OCI-LY7 (cell line): ENCODE measurements around the gene RAB37. TPM values are rescaled to one million over a fixed set of nuclear protein-coding genes. Genes with fewer than 3 reads are reported as not detected.

Experiments
- Bru-seq: library from RNA; stranded (reverse); fragments of 400-500 nt; gene quantifications from one replicate; lab custom pipeline; 2021; lab: Mats Ljungman, UMichigan
- BruChase-seq, 2 experiments: library from RNA; stranded (reverse); fragments of 400-500 nt; gene quantifications; one replicate each; lab custom pipeline; 2021; lab: Mats Ljungman, UMichigan
- BruUV-seq: library from RNA; stranded (reverse); fragments of 400-500 nt; replicated peaks from 2 replicates; lab custom pipeline; 2021; lab: Mats Ljungman, UMichigan
- CTCF ChIA-PET: fragments of 300-600 bp; sonication (Branson Sonifier 250); formaldehyde crosslinking; loops from one replicate; lab custom pipeline; 2022; ENCODE audit warnings: antibody characterized with exemption; ENCODE audit not compliant: unreplicated experiment; lab: Charles Lee
- POLR2A ChIA-PET: fragments of 300-600 bp; sonication (Branson Sonifier 250); formaldehyde crosslinking; loops from one replicate; lab custom pipeline; 2022; ENCODE audit warnings: antibody characterized with exemption; lab: Charles Lee
- DNase-seq: peaks from one replicate; pipeline ENCODE4 v3.0.0-alpha.2; 2015; ENCODE audit warnings: low spot score
- H2AFZ ChIP-seq: fragments of 200-600 bp; sonication (generic), shearing (Covaris generic); 2 replicates; pipeline ENCODE4 v1.6.1; 2014; ENCODE audit warnings: mild to moderate bottlenecking, antibody characterized with exemption, low read length, moderate library complexity
- H3K27ac ChIP-seq: fragments of 200-600 bp; sonication (generic); 2 replicates; pipeline ENCODE4 v1.5.1; 2014; ENCODE audit warnings: mixed run types, low read depth, mild to moderate bottlenecking, moderate library complexity, low read length, inconsistent platforms; ENCODE audit not compliant: poor library complexity, severe bottlenecking
- H3K36me3 ChIP-seq: fragments of 200-600 bp; sonication (generic); 2 replicates; pipeline ENCODE4 v1.6.1; 2014; ENCODE audit warnings: mild to moderate bottlenecking, antibody characterized with exemption, low read length, moderate library complexity, mixed read lengths; ENCODE audit not compliant: insufficient read depth
- H3K4me1 ChIP-seq: fragments of 200-600 bp; sonication (generic); 2 replicates; pipeline ENCODE4 v1.5.1; 2014; ENCODE audit warnings: mild to moderate bottlenecking, low read length; ENCODE audit not compliant: insufficient read depth, poor library complexity, severe bottlenecking
- H3K4me2 ChIP-seq: fragments of 200-600 bp; sonication (generic); 2 replicates; pipeline ENCODE4 v1.6.1; 2014; ENCODE audit warnings: mild to moderate bottlenecking, low read length
- H3K4me3 ChIP-seq: fragments of 200-600 bp; sonication (generic); 2 replicates; pipeline ENCODE4 v1.5.1; 2014; ENCODE audit warnings: mild to moderate bottlenecking, low read depth, low read length; ENCODE audit not compliant: poor library complexity, severe bottlenecking
- H3K79me2 ChIP-seq: fragments of 200-600 bp; sonication (generic); 2 replicates; pipeline ENCODE4 v1.6.1; 2016; ENCODE audit warnings: low read depth, mild to moderate bottlenecking, low read length, moderate library complexity, mixed read lengths; ENCODE audit not compliant: insufficient read depth
- H3K9me2 ChIP-seq: fragments of 200-600 bp; sonication (generic); 2 replicates; pipeline ENCODE4 v1.6.1; 2016; ENCODE audit warnings: mild to moderate bottlenecking, low read length, mixed read lengths; ENCODE audit not compliant: insufficient read depth
- H3K9me3 ChIP-seq: fragments of 200-600 bp; sonication (generic); 2 replicates; pipeline ENCODE4 v1.6.1; 2014; ENCODE audit warnings: mild to moderate bottlenecking, mixed run types, low read length, mixed read lengths
- H4K20me1 ChIP-seq: fragments of 200-600 bp; sonication (generic); 2 replicates; pipeline ENCODE4 v1.6.1; 2014; ENCODE audit warnings: mild to moderate bottlenecking, antibody characterized with exemption, low read length, moderate library complexity, mixed read lengths; ENCODE audit not compliant: insufficient read depth
- CTCF ChIP-seq: fragments of 200-600 bp; sonication (generic); conservative IDR thresholded peaks from 2 replicates; pipeline ENCODE4 v1.5.1; 2014; ENCODE audit warnings: mild to moderate bottlenecking, antibody characterized with exemption, low read length, moderate library complexity, mixed read lengths
- EZH2phosphoT487 ChIP-seq: fragments of 200-600 bp; sonication (generic); IDR thresholded peaks from 2 replicates; pipeline ENCODE4 v1.6.1; 2018; ENCODE audit warnings: low read depth, borderline replicate concordance, mild to moderate bottlenecking, mixed run types, antibody characterized with exemption, low read length, moderate library complexity, mixed read lengths
- intact Hi-C: fragments of 100-400 bp; cut with micrococcal nuclease; formaldehyde crosslinking; loops from one replicate; pipeline ENCODE4 v1.10.0; 2022; ENCODE audit not compliant: unreplicated experiment
- long read RNA-seq: library from polyadenylated mRNA; stranded (forward); transcript quantifications from one replicate; pipeline ENCODE4 v2.0.0, GENCODE V29; 2022
- total RNA-seq, 2 experiments: library from RNA; depleted of rRNA in 1 of 2; stranded (reverse); fragments of >200 nt in 1 of 2; shearing (Covaris generic) in 1 of 2; gene quantifications; 2 replicates each; pipeline ENCODE4 v1.2.3, GENCODE V29; 2014 to 2022

The RAB37 gene, protein sequence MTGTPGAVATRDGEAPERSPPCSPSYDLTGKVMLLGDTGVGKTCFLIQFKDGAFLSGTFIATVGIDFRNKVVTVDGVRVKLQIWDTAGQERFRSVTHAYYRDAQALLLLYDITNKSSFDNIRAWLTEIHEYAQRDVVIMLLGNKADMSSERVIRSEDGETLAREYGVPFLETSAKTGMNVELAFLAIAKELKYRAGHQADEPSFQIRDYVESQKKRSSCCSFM
- total RNA-seq (2014; rRNA removed; shearing (Covaris generic)) (2.8 and 6.3 TPM in 2 replicates), total RNA-seq (2022) (12.7 and 18.9 TPM in 2 replicates), Bru-seq, nascent RNA (percentile 19 among the genes with signal in this experiment), BruChase-seq, experiment 1, labeled RNA remaining after a 6-hour chase (percentile 20 among the genes with signal in this experiment), BruChase-seq, experiment 2, labeled RNA remaining after a 2-hour chase (percentile 22 among the genes with signal in this experiment)
- long read RNA-seq, transcript RAB37-205 (9 exons, 2,704 nt), result major isoform, 10 of 35 reads
- long read RNA-seq, transcript RAB37-204 (9 exons, 2,617 nt), result minor isoform, 6 of 35 reads
- long read RNA-seq, partial matches to known transcripts, result 8 of 35 reads
- long read RNA-seq, other reads (novel, unspliced or antisense), result 10 of 35 reads

DNA sequence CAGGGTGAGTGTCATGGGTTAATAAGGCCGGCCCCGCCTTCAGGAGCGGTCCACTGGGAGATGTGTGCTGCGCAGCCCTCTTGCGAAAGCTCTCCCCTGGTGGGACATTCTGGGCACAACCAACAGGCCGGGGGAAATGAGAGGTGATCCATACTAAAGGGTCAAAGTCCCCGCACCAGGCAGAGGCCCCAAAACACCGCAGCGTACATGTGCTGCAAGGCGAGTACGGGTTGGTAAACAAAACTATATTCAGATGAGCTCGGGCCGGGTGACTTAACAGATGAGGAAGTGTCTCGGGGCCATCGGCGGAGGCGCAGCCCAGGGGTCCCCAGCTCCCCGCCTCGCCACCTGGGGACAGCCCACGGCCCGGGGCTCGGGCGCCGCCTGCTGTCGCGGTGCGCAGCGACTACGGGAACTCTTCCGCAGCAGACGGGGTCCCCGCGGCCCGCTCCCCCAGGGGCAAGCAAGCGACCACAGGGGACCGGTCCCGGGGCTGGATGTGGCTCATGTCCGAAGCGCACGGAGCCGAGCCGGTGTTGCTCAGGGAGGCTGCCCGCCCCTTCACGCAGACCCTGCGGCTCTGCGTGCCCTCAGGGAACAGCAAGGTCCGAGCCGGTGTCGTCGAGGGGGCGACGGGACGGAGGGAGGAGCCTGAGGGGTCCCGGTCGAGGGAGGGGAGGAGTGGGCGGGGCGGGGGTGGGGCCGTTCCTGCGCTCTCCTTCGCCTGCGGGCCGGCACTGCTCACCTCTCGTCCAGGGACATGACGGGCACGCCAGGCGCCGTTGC, at the start of gene RAB37:
RAB37 (plus strand) TSS at position 744 of the 786 bp plus-strand sequence; CDS start at position 761, 17 bp downstream.
- Histone ChIP-seq H3K9me2 (no peaks in the 10 kb centered on the region), H3K36me3 (no peaks in the 10 kb centered on the region), H3K9me3 (no peaks in the 10 kb centered on the region), H3K4me3 (peak within 1 kb of the TSS; percentile 65), H3K27ac (peak within 1 kb of the TSS; percentile 54), H4K20me1 (no peaks in the 10 kb centered on the region), H3K4me2 (peak within 1 kb of the TSS; percentile 82), H2AFZ (peak within 1 kb of the TSS; percentile 86), H3K79me2 (no peaks in the 10 kb centered on the region), H3K4me1 (peaks cover 42% of the 10 kb centered on the region)
- BruUV-seq, result no TSS peak
- DNase-seq, result peak; percentile 82
- peak; percentile 86 for TF ChIP-seq CTCF
- TF ChIP-seq EZH2phosphoT487, result no peak
- intact Hi-C loops, result loop anchor here (1.0 to 5.0 kb wide), 4 partner anchors 48 to 299 kb away; no protein-coding TSS in a partner anchor
- ChIA-PET CTCF (interaction anchor here (0.7 to 4.1 kb wide), 7 partner anchors 40 to 82 kb away, joined by 3 to 82 read pairs (median 3); no protein-coding TSS in a partner anchor), POLR2A (interaction anchor here (0.5 to 2.9 kb wide), 13 partner anchors 13 to 1842 kb away, joined by 3 to 14 read pairs (median 4); partner anchors contain the start of genes CD300LD and FDXR)

DNA sequence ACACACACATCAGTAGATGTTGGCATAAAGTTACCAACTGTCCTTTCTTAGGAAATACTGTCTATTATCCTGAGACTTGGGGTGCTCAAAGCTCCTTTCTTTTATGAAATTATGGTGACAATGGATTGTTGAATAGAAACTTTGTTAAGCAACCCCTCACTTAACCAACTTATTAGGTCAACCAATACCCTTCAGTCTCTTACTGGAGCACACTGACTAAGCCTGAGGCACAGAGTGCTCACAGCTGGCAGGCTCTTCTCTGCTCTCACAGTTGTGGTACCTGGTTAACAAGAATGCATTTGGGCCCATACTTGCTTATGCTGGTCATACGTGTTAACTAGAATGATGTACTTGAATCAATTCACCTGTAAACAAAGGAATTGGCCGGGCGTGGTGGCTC, 49.2 kb upstream of the RAB37 start:
- intact Hi-C loops, result loop anchor here (2.0 kb wide), 1 partner anchor 49 kb away; the partner anchor contains the start of gene RAB37
- CTCF ChIA-PET, result interaction anchor here (2.0 kb wide), 1 partner anchor 50 kb away, joined by 5 read pairs; no protein-coding TSS in a partner anchor
- TF ChIP-seq EZH2phosphoT487 (no peak), CTCF (no peak)
- Histone ChIP-seq H3K9me2 (no peaks in the 10 kb centered on the region), H3K27ac (no peak overlapping the region), H3K4me3 (no peak overlapping the region), H3K36me3 (no peaks in the 10 kb centered on the region), H2AFZ (no peak overlapping the region), H3K79me2 (no peaks in the 10 kb centered on the region), H4K20me1 (no peaks in the 10 kb centered on the region), H3K9me3 (no peaks in the 10 kb centered on the region), H3K4me2 (no peak overlapping the region), H3K4me1 (peaks cover 29% of the 10 kb centered on the region)
- BruUV-seq, result no TSS peak
- no peak for DNase-seq
- POLR2A ChIA-PET, result interaction anchor here (0.6 to 1.1 kb wide), 2 partner anchors 34 to 49 kb away, joined by 4 read pairs; partner anchors contain the start of gene RAB37
